ENCODE measurements around the gene PTPRR.

PTPRR gene

DNA sequence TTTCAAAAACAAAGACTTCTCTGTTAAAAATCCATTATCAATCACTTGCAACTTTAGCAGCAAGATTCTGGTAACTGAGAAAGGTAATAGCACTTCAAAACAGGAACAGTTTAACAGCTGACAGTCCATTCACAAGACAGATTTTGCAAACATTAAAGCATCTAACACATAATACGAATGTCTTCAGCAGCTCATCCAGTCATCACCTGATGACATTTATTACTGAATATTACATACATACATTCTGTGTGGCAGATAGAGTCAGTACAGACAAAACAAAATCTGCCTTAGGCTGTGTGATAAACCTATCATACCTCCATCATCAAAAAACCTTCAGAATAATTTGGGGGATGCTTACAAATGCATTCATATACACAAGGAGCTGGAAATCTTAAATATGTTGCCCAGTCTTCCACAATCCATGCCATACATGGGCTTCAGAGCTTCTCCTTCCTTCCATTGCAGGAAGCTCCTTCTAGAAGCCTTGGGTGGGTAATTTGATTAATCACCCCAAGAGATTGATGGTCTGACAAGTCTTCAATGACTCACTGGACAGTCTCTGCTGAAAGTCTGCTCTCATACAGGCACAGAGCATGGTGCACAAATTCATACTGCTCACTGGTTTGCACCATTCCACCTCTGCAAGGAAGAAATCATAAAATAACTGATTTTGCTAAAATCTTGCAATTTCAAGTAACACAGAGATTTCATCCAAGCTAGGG lies 281.7 kb downstream of the PTPRR start:
- H3F3A ChIP-seq (ENCODE audit: insufficient read depth): no peaks in the 10 kb centered on the region
- H3K9me3 ChIP-seq (ENCODE audit: insufficient read depth, low read length): no peaks in the 10 kb centered on the region
- no peaks in the 10 kb centered on the region for H3K9me2 ChIP-seq (replicated peaks; ENCODE audit: insufficient read depth, low read length)
- H3K27me3 ChIP-seq (ENCODE audit: low read length): no peaks in the 10 kb centered on the region
- no peaks in the 10 kb centered on the region for H3K79me2 ChIP-seq (ENCODE audit: insufficient read depth, low read length)
- no peak for TF ChIP-seq EZH2phosphoT487 (conservative IDR thresholded peaks at IDR 0.05; ENCODE audit: low read length)
- TF ChIP-seq, protein P1, sequence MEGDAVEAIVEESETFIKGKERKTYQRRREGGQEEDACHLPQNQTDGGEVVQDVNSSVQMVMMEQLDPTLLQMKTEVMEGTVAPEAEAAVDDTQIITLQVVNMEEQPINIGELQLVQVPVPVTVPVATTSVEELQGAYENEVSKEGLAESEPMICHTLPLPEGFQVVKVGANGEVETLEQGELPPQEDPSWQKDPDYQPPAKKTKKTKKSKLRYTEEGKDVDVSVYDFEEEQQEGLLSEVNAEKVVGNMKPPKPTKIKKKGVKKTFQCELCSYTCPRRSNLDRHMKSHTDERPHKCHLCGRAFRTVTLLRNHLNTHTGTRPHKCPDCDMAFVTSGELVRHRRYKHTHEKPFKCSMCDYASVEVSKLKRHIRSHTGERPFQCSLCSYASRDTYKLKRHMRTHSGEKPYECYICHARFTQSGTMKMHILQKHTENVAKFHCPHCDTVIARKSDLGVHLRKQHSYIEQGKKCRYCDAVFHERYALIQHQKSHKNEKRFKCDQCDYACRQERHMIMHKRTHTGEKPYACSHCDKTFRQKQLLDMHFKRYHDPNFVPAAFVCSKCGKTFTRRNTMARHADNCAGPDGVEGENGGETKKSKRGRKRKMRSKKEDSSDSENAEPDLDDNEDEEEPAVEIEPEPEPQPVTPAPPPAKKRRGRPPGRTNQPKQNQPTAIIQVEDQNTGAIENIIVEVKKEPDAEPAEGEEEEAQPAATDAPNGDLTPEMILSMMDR (IDR thresholded peaks at IDR 0.05; ENCODE audit: insufficient read depth, low read length, poor library complexity, severe bottlenecking): no peak
- no peak overlapping the region for H3K27ac ChIP-seq (ENCODE audit: low read depth, low read length)
- no peaks in the 10 kb centered on the region for H4K20me1 ChIP-seq (ENCODE audit: low read depth, low read length)
- H3K4me2 ChIP-seq (ENCODE audit: low read depth, low read length, poor library complexity, severe bottlenecking): no peak overlapping the region
- no peaks in the 10 kb centered on the region for H3K36me3 ChIP-seq (ENCODE audit: low read length)
- no peak overlapping the region for H2AFZ ChIP-seq (ENCODE audit: low read depth, low read length, severe bottlenecking)
- no peak overlapping the region for H3K4me3 ChIP-seq (ENCODE audit: insufficient read depth, low read length, poor library complexity, severe bottlenecking)
- H3K9ac ChIP-seq (ENCODE audit: low read length): no peak overlapping the region

DNA sequence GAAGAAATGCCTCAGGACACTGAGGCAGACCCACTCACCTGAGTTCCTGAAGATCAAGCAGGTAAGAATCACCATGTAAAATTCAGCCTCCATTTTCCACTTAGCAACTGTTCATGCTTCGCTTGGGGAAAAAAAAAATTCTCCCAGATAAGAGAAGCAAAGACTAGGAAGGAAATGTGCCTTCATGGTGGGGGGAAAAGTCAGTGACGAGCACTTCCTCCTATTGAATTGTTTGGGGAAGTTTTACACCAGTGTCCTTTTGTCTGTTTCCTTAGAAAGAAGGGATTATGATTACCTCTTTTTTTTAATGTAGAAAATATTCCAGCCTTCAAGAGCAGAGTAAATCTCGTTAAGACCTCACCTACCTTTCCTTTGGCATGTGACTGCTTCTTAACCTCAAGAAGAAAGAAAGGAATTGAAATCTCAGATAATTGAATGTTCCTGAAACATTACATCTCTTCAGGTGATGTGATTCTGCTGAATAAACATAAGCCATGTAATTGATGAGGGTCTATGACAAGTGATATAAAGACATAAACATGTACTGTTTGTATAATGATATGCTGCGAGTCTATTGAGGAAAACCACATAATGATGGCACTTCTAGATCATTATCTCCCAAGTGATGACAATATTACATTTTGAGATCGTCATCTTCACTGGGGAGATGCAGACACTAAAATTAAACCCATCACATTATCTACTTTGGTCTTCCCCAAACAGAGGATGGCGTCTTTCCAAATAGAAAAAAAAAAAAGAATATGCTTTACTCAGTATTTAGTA lies 283.0 kb downstream of the PTPRR start, which contains the start of gene PTPRB:
Gene PTPRB, minus strand, starts transcription at position 127 of the 783 bp plus-strand sequence. Its CDS starts 34 bp downstream, at position 93.
- no peak within 1 kb of the TSS for H3K9ac ChIP-seq (ENCODE audit: low read length)
- no peaks in the 10 kb centered on the region for H3K36me3 ChIP-seq (ENCODE audit: low read length)
- H3K27ac ChIP-seq (ENCODE audit: low read depth, low read length): no peak within 1 kb of the TSS
- no peak within 1 kb of the TSS for H3K4me3 ChIP-seq (ENCODE audit: insufficient read depth, low read length, poor library complexity, severe bottlenecking)
- H4K20me1 ChIP-seq (ENCODE audit: low read depth, low read length): no peaks in the 10 kb centered on the region
- no peaks in the 10 kb centered on the region for H3K9me3 ChIP-seq (ENCODE audit: insufficient read depth, low read length)
- no peaks in the 10 kb centered on the region for H3F3A ChIP-seq (ENCODE audit: insufficient read depth)
- H3K4me2 ChIP-seq (ENCODE audit: low read depth, low read length, poor library complexity, severe bottlenecking): no peak within 1 kb of the TSS
- no peaks in the 10 kb centered on the region for H3K79me2 ChIP-seq (ENCODE audit: insufficient read depth, low read length)
- TF ChIP-seq EZH2phosphoT487 (conservative IDR thresholded peaks at IDR 0.05; ENCODE audit: low read length): no peak
- TF ChIP-seq, protein P1 (IDR thresholded peaks at IDR 0.05; ENCODE audit: insufficient read depth, low read length, poor library complexity, severe bottlenecking): no peak
- no peaks in the 10 kb centered on the region for H3K27me3 ChIP-seq (ENCODE audit: low read length)
- H2AFZ ChIP-seq (ENCODE audit: low read depth, low read length, severe bottlenecking): no peak within 1 kb of the TSS
- no peaks in the 10 kb centered on the region for H3K9me2 ChIP-seq (replicated peaks; ENCODE audit: insufficient read depth, low read length)

DNA sequence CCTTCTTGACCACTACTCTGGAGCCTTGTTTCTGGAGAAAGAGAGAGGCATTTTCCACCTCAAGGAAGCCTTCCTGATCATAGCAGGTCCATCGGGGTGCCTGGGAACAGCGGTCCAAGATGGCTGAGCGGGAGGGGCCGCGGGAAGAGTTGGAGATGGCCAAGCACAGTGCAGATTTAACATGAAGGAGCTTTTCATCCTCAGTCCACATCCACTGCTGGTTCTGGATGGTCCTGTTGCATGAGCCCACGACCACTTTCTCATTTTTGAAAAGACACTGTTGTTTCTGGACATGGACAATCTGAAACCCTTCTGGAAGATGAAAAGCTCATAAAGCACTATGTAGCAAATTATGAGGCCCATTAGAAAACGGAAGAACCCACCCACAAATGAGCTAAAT lies 284.8 kb downstream of the PTPRR start:
- no peak overlapping the region for H3K9ac ChIP-seq (ENCODE audit: low read length)
- H3K4me3 ChIP-seq (ENCODE audit: insufficient read depth, low read length, poor library complexity, severe bottlenecking): no peak overlapping the region
- no peaks in the 10 kb centered on the region for H3K36me3 ChIP-seq (ENCODE audit: low read length)
- H2AFZ ChIP-seq (ENCODE audit: low read depth, low read length, severe bottlenecking): no peak overlapping the region
- H3K9me3 ChIP-seq (ENCODE audit: insufficient read depth, low read length): no peaks in the 10 kb centered on the region
- no peak for TF ChIP-seq EZH2phosphoT487 (conservative IDR thresholded peaks at IDR 0.05; ENCODE audit: low read length)
- TF ChIP-seq, protein P1 (IDR thresholded peaks at IDR 0.05; ENCODE audit: insufficient read depth, low read length, poor library complexity, severe bottlenecking): no peak
- H3K27me3 ChIP-seq (ENCODE audit: low read length): no peaks in the 10 kb centered on the region
- no peaks in the 10 kb centered on the region for H3K79me2 ChIP-seq (ENCODE audit: insufficient read depth, low read length)
- no peaks in the 10 kb centered on the region for H3K9me2 ChIP-seq (replicated peaks; ENCODE audit: insufficient read depth, low read length)
- H4K20me1 ChIP-seq (ENCODE audit: low read depth, low read length): no peaks in the 10 kb centered on the region
- H3K27ac ChIP-seq (ENCODE audit: low read depth, low read length): no peak overlapping the region
- no peak overlapping the region for H3K4me2 ChIP-seq (ENCODE audit: low read depth, low read length, poor library complexity, severe bottlenecking)
- no peaks in the 10 kb centered on the region for H3F3A ChIP-seq (ENCODE audit: insufficient read depth)

Data from SU-DHL-6 (cell line).